Chondrocyte (in vitro differentiated cells): ENCODE measurements around the gene LEKR1. TPM values are rescaled to one million over a fixed set of nuclear protein-coding genes. Genes with fewer than 3 reads are reported as not detected.
A peak's percentile ranks its signal among the peaks of the same experiment; 100 is the strongest.

Experiments used
- DNase-seq: peaks from one replicate; pipeline ENCODE4 v3.0.0; 2021; ENCODE audit warnings: mixed read lengths, low spot score
- H3K27ac Mint-ChIP-seq: one replicate; pipeline ENCODE4 v1.8.0; 2021; ENCODE audit warnings: mild to moderate bottlenecking, moderate library complexity, mixed read lengths; ENCODE audit not compliant: unreplicated experiment
- H3K27me3 Mint-ChIP-seq: 2 replicates; pipeline ENCODE4 v1.8.0; 2021; ENCODE audit warnings: low read depth, mixed read lengths
- H3K36me3 Mint-ChIP-seq: 2 replicates; pipeline ENCODE4 v1.8.0; 2021; ENCODE audit warnings: low read depth, mixed read lengths
- H3K4me1 Mint-ChIP-seq: 2 replicates; pipeline ENCODE4 v1.8.0; 2021; ENCODE audit warnings: low read depth, mild to moderate bottlenecking, mixed read lengths
- H3K4me3 Mint-ChIP-seq: one replicate; pipeline ENCODE4 v1.8.0; 2021; ENCODE audit warnings: mild to moderate bottlenecking, moderate library complexity, mixed read lengths; ENCODE audit not compliant: unreplicated experiment
- H3K9me3 Mint-ChIP-seq: 2 replicates; pipeline ENCODE4 v1.8.0; 2021; ENCODE audit warnings: low read depth, mixed read lengths
- long read RNA-seq: library from polyadenylated mRNA; stranded (forward); transcript quantifications from one replicate; pipeline ENCODE4 v2.0.0, GENCODE V29; 2021
- total RNA-seq: library from RNA; stranded (reverse); gene quantifications from 3 replicates; pipeline ENCODE4 v1.2.1, GENCODE V29; 2021
- TF ChIP-seq, protein P1 (sequence below): fragments of 200-600 bp; sonication (generic); IDR thresholded peaks from 2 replicates; pipeline ENCODE4 v1.5.0; 2021; ENCODE audit warnings: antibody characterized with exemption, mild to moderate bottlenecking, moderate library complexity

The LEKR1 gene
- 0.45 to 0.59 TPM in 2 of 3 replicates, not detected in the other for total RNA-seq
- long read RNA-seq, partial matches to known transcripts = 0 of 1 reads
- long read RNA-seq, other reads (novel, unspliced or antisense) = 1 of 1 reads

DNA sequence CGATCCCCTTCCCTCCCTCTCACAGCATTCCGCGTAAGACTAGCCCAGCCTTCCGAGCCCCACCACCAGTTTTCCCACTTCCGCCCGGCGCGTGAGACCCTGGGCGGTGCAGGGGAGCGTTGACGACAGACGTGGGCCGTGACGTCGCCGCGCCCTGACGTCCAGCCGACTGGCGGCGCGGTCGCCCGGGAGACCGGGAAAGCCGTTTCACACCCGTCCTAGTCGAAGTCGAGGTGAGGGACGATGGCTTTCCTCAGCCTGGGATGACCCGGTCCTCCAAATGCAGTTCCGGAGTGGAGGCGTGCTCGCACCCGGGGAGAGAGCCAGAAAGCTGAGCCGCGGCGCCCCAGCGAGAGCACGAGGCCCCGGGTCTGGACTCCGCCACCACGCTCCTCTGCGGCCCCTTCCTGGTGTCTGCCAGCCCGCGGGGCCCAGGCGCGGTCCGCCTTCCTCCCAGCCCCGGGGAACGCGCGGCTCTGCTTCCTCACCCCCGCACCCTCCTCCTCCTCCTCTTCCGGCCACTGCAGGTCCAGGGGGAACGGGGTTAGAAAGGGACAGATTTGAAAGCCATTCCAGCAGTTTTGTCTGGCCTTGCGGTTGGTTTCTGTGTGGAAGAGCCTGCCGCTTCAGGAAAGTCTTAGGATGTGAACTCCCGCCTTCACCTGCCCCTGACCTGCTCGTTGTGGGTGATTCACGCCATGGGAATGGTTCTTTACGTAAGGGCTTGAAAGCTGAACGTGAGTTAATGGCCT, at the start of gene LEKR1:
TSS of gene LEKR1 (plus strand) at position 210 of the 752 bp plus-strand sequence. CDS start 2,977 bp downstream, outside the sequence.
- Mint-ChIP-seq H3K27me3 (no peaks in the 10 kb centered on the region), H3K4me1 (peaks cover 17% of the 10 kb centered on the region), H3K36me3 (peaks cover 3% of the 10 kb centered on the region), H3K9me3 (peaks cover 2% of the 10 kb centered on the region), H3K4me3 (peak within 1 kb of the TSS; percentile 92), H3K27ac (peak within 1 kb of the TSS; percentile 99)
- peak; percentile 85 for DNase-seq
- TF ChIP-seq, protein P1, sequence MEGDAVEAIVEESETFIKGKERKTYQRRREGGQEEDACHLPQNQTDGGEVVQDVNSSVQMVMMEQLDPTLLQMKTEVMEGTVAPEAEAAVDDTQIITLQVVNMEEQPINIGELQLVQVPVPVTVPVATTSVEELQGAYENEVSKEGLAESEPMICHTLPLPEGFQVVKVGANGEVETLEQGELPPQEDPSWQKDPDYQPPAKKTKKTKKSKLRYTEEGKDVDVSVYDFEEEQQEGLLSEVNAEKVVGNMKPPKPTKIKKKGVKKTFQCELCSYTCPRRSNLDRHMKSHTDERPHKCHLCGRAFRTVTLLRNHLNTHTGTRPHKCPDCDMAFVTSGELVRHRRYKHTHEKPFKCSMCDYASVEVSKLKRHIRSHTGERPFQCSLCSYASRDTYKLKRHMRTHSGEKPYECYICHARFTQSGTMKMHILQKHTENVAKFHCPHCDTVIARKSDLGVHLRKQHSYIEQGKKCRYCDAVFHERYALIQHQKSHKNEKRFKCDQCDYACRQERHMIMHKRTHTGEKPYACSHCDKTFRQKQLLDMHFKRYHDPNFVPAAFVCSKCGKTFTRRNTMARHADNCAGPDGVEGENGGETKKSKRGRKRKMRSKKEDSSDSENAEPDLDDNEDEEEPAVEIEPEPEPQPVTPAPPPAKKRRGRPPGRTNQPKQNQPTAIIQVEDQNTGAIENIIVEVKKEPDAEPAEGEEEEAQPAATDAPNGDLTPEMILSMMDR = peak; percentile 10

DNA sequence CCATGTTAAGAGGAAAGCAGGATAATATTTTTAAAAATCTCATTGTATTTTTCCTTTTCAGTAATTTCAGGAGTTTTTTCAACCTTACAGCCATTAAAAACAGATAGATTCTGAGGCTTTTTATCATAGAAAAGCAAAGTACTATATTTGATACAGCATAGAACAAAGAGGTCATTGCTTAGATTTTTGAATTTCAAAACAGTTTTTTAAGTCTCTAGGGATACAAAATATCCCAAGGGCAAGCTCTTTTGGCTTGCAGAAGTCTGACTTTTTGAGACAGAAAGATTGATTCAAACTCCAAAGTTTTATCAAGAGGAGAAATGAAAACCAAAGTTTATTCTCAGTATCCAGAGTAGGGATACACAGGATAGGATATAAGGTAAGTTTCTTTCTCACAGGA, 49.3 kb upstream of the LEKR1 start:
- Mint-ChIP-seq H3K9me3 (peaks cover 4% of the 10 kb centered on the region), H3K36me3 (no peaks in the 10 kb centered on the region), H3K27me3 (no peaks in the 10 kb centered on the region), H3K4me1 (peaks cover 57% of the 10 kb centered on the region), H3K27ac (peak overlapping the region; percentile 74), H3K4me3 (no peak overlapping the region)
- no peak for DNase-seq
- TF ChIP-seq, protein P1 = no peak

DNA sequence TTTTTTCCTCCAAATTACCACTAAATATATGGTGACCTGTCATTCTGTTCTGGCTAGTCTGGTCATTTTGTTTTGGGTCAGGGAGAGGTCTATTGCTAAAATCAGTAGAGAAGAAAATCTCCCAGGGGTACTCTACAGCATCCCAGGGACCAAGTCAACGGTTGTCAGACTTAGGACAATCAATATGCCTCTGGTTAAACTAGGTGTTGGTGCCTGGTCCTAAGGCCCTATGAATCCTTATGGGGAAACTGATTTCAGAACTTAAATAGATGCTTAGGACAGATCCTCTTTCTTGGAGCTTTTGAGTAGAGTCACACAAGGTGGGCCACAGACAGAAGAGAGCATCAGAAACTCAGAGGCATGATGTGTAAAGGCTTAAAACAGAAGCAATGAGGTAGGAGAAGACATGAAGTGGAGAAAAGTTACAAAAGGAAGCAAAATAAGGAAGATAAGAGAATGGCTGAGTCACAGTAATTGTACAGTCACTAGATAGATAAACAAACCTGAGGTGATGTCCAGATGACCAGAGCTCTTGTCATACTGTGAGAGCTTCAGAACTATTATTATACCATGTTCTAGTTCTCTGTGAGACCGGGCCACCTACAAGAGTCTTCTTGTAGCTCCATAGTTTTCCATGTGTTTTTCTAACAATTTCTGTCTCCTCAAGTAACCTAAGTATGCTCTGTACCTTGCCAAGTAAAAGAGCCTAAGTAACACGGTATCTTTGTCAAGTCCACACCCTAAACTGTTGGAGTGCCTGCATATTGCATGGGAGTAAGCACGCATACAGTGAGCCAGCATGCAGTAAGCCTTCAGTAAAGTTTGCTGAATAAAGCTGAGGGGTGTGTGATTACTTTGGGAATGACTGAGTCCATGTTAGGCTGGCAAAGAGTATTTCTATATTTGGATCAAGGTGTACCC, 44.6 kb upstream of the LEKR1 start:
- Mint-ChIP-seq H3K27me3 (no peaks in the 10 kb centered on the region), H3K36me3 (no peaks in the 10 kb centered on the region), H3K4me1 (peaks cover 70% of the 10 kb centered on the region), H3K27ac (peak overlapping the region; percentile 80), H3K9me3 (peaks cover 6% of the 10 kb centered on the region), H3K4me3 (no peak overlapping the region)
- no peak for DNase-seq
- TF ChIP-seq, protein P1 = no peak

DNA sequence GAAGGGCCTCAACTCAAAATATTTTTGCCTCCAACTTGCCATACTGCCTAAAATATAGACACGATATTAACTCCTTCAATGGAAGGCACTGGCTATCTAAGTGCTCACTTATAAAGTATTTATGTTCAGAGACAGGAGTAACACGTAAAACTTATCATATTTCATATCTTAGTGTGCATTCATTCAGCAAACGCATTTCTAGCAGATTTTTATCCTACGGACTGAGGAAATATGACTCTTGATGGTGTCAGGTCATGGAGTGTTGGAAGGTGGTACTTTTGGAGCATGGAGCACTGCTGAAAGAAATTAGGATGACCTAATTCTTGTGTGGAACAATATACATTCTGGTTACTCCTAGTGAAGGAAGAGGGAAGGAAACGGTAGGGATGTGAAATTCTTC, 43.8 kb upstream of the LEKR1 start:
- Mint-ChIP-seq H3K4me1 (peaks cover 69% of the 10 kb centered on the region), H3K27ac (peak overlapping the region; percentile 80), H3K27me3 (no peaks in the 10 kb centered on the region), H3K36me3 (no peaks in the 10 kb centered on the region), H3K9me3 (peaks cover 6% of the 10 kb centered on the region), H3K4me3 (no peak overlapping the region)
- no peak for DNase-seq
- TF ChIP-seq, protein P1 = no peak

DNA sequence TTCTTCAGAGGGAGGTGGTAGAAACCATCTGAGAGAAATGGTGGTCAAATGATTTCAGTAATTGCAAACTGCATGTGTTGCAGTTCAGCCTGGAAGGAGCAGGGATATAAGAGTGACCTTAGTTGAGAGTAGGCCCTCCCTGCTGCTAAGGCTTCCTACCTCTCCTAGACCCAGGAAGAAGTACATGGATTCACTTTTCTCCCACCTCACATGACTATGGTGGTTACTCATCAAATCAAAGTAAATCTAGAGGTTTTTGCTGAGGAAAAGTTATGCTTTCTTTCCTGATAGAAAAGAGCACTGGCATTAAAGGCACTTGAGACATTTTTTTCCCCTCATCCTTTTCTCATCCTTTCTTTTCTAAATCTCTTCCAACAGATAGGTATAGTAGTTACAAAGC, 43.2 kb upstream of the LEKR1 start:
- H3K4me3 Mint-ChIP-seq = no peak overlapping the region
- H3K4me1 Mint-ChIP-seq = peaks cover 69% of the 10 kb centered on the region
- peak overlapping the region; percentile 80 for H3K27ac Mint-ChIP-seq
- H3K9me3 Mint-ChIP-seq = peaks cover 6% of the 10 kb centered on the region
- no peaks in the 10 kb centered on the region for H3K36me3 Mint-ChIP-seq
- TF ChIP-seq, protein P1 = no peak
- no peak for DNase-seq
- no peaks in the 10 kb centered on the region for H3K27me3 Mint-ChIP-seq
